K562 (cell line): ENCODE measurements around the gene DCAF10. TPM values are rescaled to one million over a fixed set of nuclear protein-coding genes. Genes with fewer than 3 reads are reported as not detected.
"Not testable (repeated sequence)": the region's sequence is repeated elsewhere in the genome, so short reads cannot be mapped to it uniquely, and the experiment has no call there.

Experiments used
- ATAC-seq: fragments of 200-7000 bp; cut with Tn5 transposase; 3 replicates; pipeline ENCODE4 v1.9.1; 2020; ENCODE audit warnings: moderate library complexity
- BruUV-seq: library from RNA; stranded (reverse); fragments of 400-500 nt; replicated peaks from 2 replicates; lab custom pipeline; 2021; lab: Mats Ljungman, UMichigan
- CTCF ChIA-PET: fragments of 300-600 bp; formaldehyde crosslinking; extraction: SDS; loops from one replicate; lab custom pipeline; 2021; ENCODE audit warnings: low intra/inter-chr PET ratio; lab: Yijun Ruan, JAX
- POLR2A ChIA-PET: fragments of 300-600, 350-650 bp; sonication (Branson Sonifier 250); formaldehyde crosslinking; extraction: SDS; loops from one replicate; lab custom pipeline; 2021; ENCODE audit warnings: antibody characterized with exemption, inconsistent platforms; lab: Yijun Ruan, JAX
- DNase-seq, 4 experiments: peaks; one replicate each; pipeline versions ENCODE4 v3.0.0 to v3.0.0-alpha.2; 2011 to 2018; ENCODE audit warnings: low spot score in 3 of 4, mixed read lengths in 3 of 4; ENCODE audit errors: extremely low read depth in 1 of 4
- FAIRE-seq: peaks from 2 replicates; lab custom pipeline; 2011; peaks lifted over from hg19 to GRCh38; lab: Jason Lieb, UNC
- H2AFZ ChIP-seq: 2 replicates; pipeline ENCODE4 v1.6.0; 2011; ENCODE audit warnings: low read depth, low read length, control low read depth, inconsistent platforms
- H3K27ac ChIP-seq: fragments of 200-600 bp; 3 replicates; pipeline ENCODE4 v1.8.0; 2011; ENCODE audit warnings: low read depth, mild to moderate bottlenecking, control low read depth, inconsistent platforms, low read length, moderate library complexity, mixed read lengths; ENCODE audit errors: extremely low read depth
- H3K27me3 ChIP-seq, 2 experiments: fragments of 300-600 bp in 1 of 2; 2 replicates in 1 of 2; 3 replicates in 1 of 2; pipeline versions ENCODE4 v1.6.0 to v1.8.0; 2011; ENCODE audit warnings: inconsistent platforms in 2 of 2, low read length in 2 of 2, mild to moderate bottlenecking in 1 of 2, mixed read lengths in 1 of 2, moderate library complexity in 1 of 2; ENCODE audit not compliant: control insufficient read depth in 2 of 2, insufficient read depth in 2 of 2
- H3K36me3 ChIP-seq: fragments of 300-600 bp; 3 replicates; pipeline ENCODE4 v1.8.0; 2011; ENCODE audit warnings: mild to moderate bottlenecking, low read length, inconsistent platforms; ENCODE audit not compliant: control insufficient read depth, insufficient read depth
- H3K4me1 ChIP-seq, 2 experiments: fragments of 200-600 bp in 1 of 2; replicated peaks in 1 of 2; 2 replicates in 1 of 2; 3 replicates in 1 of 2; pipeline versions ENCODE4 v1.5.1 to v1.8.0; 2011; ENCODE audit warnings: inconsistent platforms in 2 of 2, low read length in 2 of 2, mild to moderate bottlenecking in 1 of 2, mixed read lengths in 1 of 2, moderate library complexity in 1 of 2; ENCODE audit not compliant: control insufficient read depth in 2 of 2, insufficient read depth in 2 of 2
- H3K4me2 ChIP-seq: 2 replicates; pipeline ENCODE4 v1.6.1; 2011; ENCODE audit warnings: low read length, control low read depth, inconsistent platforms, mixed read lengths; ENCODE audit not compliant: insufficient read depth
- H3K4me3 ChIP-seq: fragments of 200-600 bp; sonication (generic), shearing (Covaris generic); 2 replicates; pipeline ENCODE4 v1.5.1; 2016; ENCODE audit warnings: control low read depth, inconsistent platforms
- H3K79me2 ChIP-seq: fragments of 200-600 bp; 3 replicates; pipeline ENCODE4 v1.8.0; 2011; ENCODE audit warnings: low read length, inconsistent platforms; ENCODE audit not compliant: control insufficient read depth, insufficient read depth
- H3K9ac ChIP-seq, 2 experiments: 2 replicates each; pipeline versions ENCODE4 v1.6.0 to v1.6.1; 2011; ENCODE audit warnings: low read depth in 2 of 2, low read length in 2 of 2, control low read depth in 1 of 2, inconsistent platforms in 1 of 2, mild to moderate bottlenecking in 1 of 2, mixed read lengths in 1 of 2; ENCODE audit not compliant: insufficient read depth in 1 of 2
- H3K9me1 ChIP-seq: one replicate; pipeline ENCODE4 v1.6.0; 2011; ENCODE audit warnings: inconsistent platforms, mild to moderate bottlenecking, low read length, moderate library complexity; ENCODE audit not compliant: control insufficient read depth, insufficient read depth
- H3K9me3 ChIP-seq: replicated peaks from 2 replicates; pipeline ENCODE4 v1.5.1; 2011; ENCODE audit warnings: low read depth, low read length, inconsistent platforms; ENCODE audit not compliant: control insufficient read depth, insufficient read depth
- H4K20me1 ChIP-seq: replicated peaks from 2 replicates; pipeline ENCODE4 v1.6.1; 2011; ENCODE audit warnings: low read length, inconsistent platforms, mixed read lengths; ENCODE audit not compliant: control insufficient read depth, insufficient read depth
- CEBPB ChIP-seq: fragments of 450-650 bp; IDR thresholded peaks from 2 replicates; pipeline ENCODE4 v1.6.1; 2016; ENCODE audit warnings: missing genetic modification characterization, missing compliant biosample characterization
- CEBPG ChIP-seq, 3 experiments: fragments of 200-800 bp in 1 of 3; sonication (Bioruptor generic) in 1 of 3; sonication (generic) in 1 of 3; formaldehyde crosslinking in 1 of 3; IDR thresholded peaks in 2 of 3; conservative IDR thresholded peaks in 1 of 3; 2 replicates each; pipeline versions ENCODE4 v1.6.1 to v1.8.0; 2016 to 2022; ENCODE audit warnings: missing compliant biosample characterization in 2 of 3, missing genetic modification characterization in 2 of 3, mild to moderate bottlenecking in 1 of 3, missing genetic modification reagents in 1 of 3
- NFIC ChIP-seq: fragments of 450-650 bp; IDR thresholded peaks from 2 replicates; pipeline ENCODE4 v1.6.1; 2017; ENCODE audit warnings: mild to moderate bottlenecking, inconsistent platforms
- ZNF24 ChIP-seq: fragments of 450-650 bp; IDR thresholded peaks from 2 replicates; pipeline ENCODE4 v1.6.1; 2016
- WGBS: fragments of 100-300 bp; shearing (Covaris generic); methylation state at CpG from one replicate; pipeline ENCODE4 v1.1.6; 2016; ENCODE audit warnings: low coverage, mixed read lengths; ENCODE audit not compliant: insufficient coverage; ENCODE audit errors: missing lambda C conversion rate; 5-methylcytosine and 5-hydroxymethylcytosine counted together
- in situ Hi-C: fragments of 300-500 bp; cut with MboI; formaldehyde crosslinking; loops from 4 replicates; pipeline ENCODE4 v1.15.0; 2018; ENCODE audit warnings: inconsistent platforms, mixed read lengths
- intact Hi-C: fragments of 100-400 bp; cut with micrococcal nuclease; formaldehyde crosslinking; loops from 2 replicates; pipeline ENCODE4 v1.14.2; 2022
- polyA plus RNA-seq, 8 experiments: library from polyadenylated mRNA; depleted of rRNA in 4 of 8; stranded (reverse) in 5 of 8; unstranded in 3 of 8; fragments of >200 nt; fragmentation: Nextera tagmentation in 2 of 8; fragmentation: Illumina TruSeq in 1 of 8; extraction: Ambion mirVana in 2 of 8; extraction: Trizol in 1 of 8; gene quantifications; 2 replicates each; pipeline versions ENCODE4 v1.2.1 to v1.2.3, GENCODE V29; 2011 to 2014; ENCODE audit warnings: inconsistent platforms in 1 of 8, missing spikeins in 1 of 8
- total RNA-seq, 7 experiments: library from RNA; depleted of rRNA in 6 of 7; stranded (reverse); fragments of >200 nt in 6 of 7; fragmentation: Illumina TruSeq in 2 of 7; extraction: Trizol in 2 of 7; gene quantifications; 2 replicates each; pipeline versions ENCODE4 v1.2.1 to v1.2.3, GENCODE V29; 2011 to 2021; ENCODE audit warnings: low replicate concordance in 1 of 7

DCAF10 gene
- total and polyA plus RNA-seq, 9 of the 15 experiments (the other 6 are each of a cell fraction or from before 2014, with no cell fraction given) = 6.8 to 40.1 (median 16.9) TPM

DNA sequence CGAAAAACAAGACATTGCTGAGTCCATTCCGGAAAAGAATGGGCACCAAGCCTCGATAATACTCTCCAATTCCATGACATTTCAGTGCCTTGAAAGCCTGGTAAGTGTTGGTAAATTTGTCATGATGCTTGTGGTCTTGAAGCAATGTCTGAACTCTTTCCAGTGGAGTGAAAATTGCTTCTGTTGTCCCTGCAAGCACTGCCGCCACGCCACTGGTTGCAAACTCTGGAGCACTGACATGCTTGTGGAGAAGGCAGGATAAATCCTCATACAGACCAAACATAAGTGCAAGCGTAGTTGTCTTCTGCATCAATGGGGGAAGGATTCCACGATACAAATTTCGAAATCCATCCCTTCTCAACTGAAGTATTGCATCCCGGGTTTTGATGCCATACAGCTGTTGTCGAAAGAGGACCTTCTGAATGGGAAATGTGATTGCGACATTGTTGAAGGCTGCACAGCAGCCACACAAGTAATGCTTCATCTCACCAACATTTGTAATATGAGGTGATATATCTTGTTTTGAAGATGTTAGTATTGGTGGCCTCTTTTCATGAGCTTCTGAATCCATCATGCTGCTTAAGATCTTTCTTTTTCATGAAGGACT, 87.5 kb downstream of the DCAF10 start:
- H3K9me1 ChIP-seq, BruUV-seq, H3K79me2 ChIP-seq, H3K4me2 ChIP-seq, DNase-seq: not testable (repeated sequence)
- 0 out of 2 replicates have a peak, but pooled peaks have one; percentile 27 for TF ChIP-seq CEBPG (CRISPR knock-in tag; IDR thresholded peaks at IDR 0.05)
- peak; percentile 65 to 74 for TF ChIP-seq CEBPG (tag; conservative IDR thresholded peaks at IDR 0.05 in 1 of 2, IDR thresholded peaks at IDR 0.05 in 1 of 2)
- peak; percentile 90 for TF ChIP-seq CEBPB (tag)
- TF ChIP-seq, all 486 proteins: peak for 2; not testable (repeated sequence) for 484
- H3K9ac ChIP-seq, ATAC-seq, H3K27ac ChIP-seq, POLR2A ChIA-PET, in situ Hi-C loops, H3K4me3 ChIP-seq, H3K27me3 ChIP-seq, H3K9me3 ChIP-seq, H3K4me1 ChIP-seq, CTCF ChIA-PET, H2AFZ ChIP-seq, intact Hi-C loops, H4K20me1 ChIP-seq, FAIRE-seq: not testable (repeated sequence)
- H3K36me3 ChIP-seq = peaks cover 41% of the 10 kb centered on the region
- 87% methylated on average over 7 of the region's 11 CpGs for WGBS

DNA sequence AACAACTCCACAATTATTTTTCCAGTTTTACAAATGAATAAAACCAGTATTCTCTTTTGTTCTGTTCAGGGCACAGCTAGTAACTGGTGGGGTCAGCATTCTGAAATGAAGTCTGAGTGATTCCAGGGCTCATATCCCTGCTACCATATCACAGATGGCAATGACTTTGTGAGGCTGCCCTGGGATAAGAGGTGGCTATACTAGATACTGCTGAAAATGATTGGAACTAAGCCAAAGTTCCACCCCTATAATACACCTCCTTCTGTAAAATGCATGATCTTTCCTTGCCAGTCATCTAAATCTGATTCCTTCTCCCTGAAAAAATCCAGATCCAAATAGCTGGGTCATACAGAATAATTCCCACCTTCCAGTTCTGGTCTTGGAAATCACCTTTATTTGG, 88.9 kb downstream of the DCAF10 start:
- TF ChIP-seq NFIC = peak; percentile 24; the same call in 1 of the 2 replicates
- TF ChIP-seq ZNF24 = no peak
- Histone ChIP-seq H3K27ac (no peak overlapping the region), H3K4me2 (no peak overlapping the region), H4K20me1 (0 out of 2 replicates have a peak, but pooled peaks cover 3% of the 10 kb centered on the region), H3K36me3 (peaks cover 51% of the 10 kb centered on the region), H3K9me1 (no peaks in the 10 kb centered on the region), H3K27me3 (no peaks in the 10 kb centered on the region), H3K9me3 (no peaks in the 10 kb centered on the region), H3K9ac (no peak overlapping the region), H2AFZ (no peak overlapping the region), H3K4me1 (no peaks in the 10 kb centered on the region; a peak in 2 of 5 replicates), H3K4me3 (no peak overlapping the region), H3K79me2 (peaks cover 2% of the 10 kb centered on the region; the same call in 1 of the 3 replicates)
- CTCF ChIA-PET = no interaction called here
- DNase-seq = peak in 1 of 4 experiments; percentile 39
- POLR2A ChIA-PET = interaction anchor here (1.4 kb wide), 1 partner anchor 13 kb away, joined by 3 read pairs; no protein-coding TSS in a partner anchor
- intact Hi-C loops = no loop called here
- no peak for FAIRE-seq
- BruUV-seq = no TSS peak
- in situ Hi-C loops = no loop called here
- ATAC-seq = no peak

DNA sequence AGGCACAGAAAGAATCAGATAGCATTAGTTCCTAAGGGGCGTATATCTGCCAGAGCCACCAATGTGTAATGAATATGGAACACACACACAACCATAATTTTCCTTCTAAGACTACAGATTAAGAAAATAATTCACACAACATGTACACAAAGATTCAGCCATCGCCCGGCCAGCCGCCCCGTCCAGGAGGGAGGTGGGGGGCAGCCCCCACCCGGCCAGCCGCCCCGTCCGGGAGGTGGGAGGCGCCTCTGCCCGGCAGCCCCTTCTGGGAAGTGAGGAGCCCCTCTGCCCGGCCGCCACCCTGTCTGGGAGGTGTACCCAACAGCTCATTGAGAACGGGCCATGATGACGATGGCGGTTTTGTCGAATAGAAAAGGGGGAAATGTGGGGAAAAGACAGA, 90.4 kb downstream of the DCAF10 start:
- 88% methylated on average over 13 of the region's 17 CpGs for WGBS
- FAIRE-seq, H3K79me2 ChIP-seq, H3K9ac ChIP-seq, H2AFZ ChIP-seq, ATAC-seq, H3K9me3 ChIP-seq, DNase-seq, in situ Hi-C loops, intact Hi-C loops, H3K4me2 ChIP-seq, H3K9me1 ChIP-seq, H3K4me1 ChIP-seq, H3K27me3 ChIP-seq, H4K20me1 ChIP-seq, H3K4me3 ChIP-seq, BruUV-seq, H3K27ac ChIP-seq: not testable (repeated sequence)
- ChIA-PET POLR2A (interaction anchor here (1.4 kb wide), 1 partner anchor 15 kb away, joined by 3 read pairs; no protein-coding TSS in a partner anchor), CTCF (interaction anchor here (0.6 kb wide), 1 partner anchor 10 kb away, joined by 3 read pairs; no protein-coding TSS in a partner anchor)
- peaks cover 60% of the 10 kb centered on the region; the same call in 2 of the 3 replicates for H3K36me3 ChIP-seq
